Hematopoietic multipotent progenitor cell (in vitro differentiated cells): ENCODE results near the gene UGP2. TPM values are rescaled to one million over a fixed set of nuclear protein-coding genes. Genes with fewer than 3 reads are reported as not detected.
"Not testable (repeated sequence)": the region's sequence is repeated elsewhere in the genome, so short reads cannot be mapped to it uniquely, and the experiment has no call there.

Source experiments
- DNase-seq, 3 donors: peaks; one replicate each; pipeline ENCODE4 v3.0.0-alpha.2; 2011 to 2015; ENCODE audit warnings: low read depth in 2 of 3, low spot score in 2 of 3
- total RNA-seq: library from RNA; depleted of rRNA; stranded (reverse); fragments of >200 nt; gene quantifications from one replicate; pipeline ENCODE4 v1.2.3, GENCODE V29; 2012

UGP2 gene
- 23.7 TPM for total RNA-seq

- peak; percentile 56 to 95 (median 95) for DNase-seq
These were observed at the start of gene UGP2 for GRCh38 chr2:63841254-63842022. Gene UGP2 (plus strand): TSS chr2:63841896. CDS start chr2:63842186, 290 bp downstream.

DNA sequence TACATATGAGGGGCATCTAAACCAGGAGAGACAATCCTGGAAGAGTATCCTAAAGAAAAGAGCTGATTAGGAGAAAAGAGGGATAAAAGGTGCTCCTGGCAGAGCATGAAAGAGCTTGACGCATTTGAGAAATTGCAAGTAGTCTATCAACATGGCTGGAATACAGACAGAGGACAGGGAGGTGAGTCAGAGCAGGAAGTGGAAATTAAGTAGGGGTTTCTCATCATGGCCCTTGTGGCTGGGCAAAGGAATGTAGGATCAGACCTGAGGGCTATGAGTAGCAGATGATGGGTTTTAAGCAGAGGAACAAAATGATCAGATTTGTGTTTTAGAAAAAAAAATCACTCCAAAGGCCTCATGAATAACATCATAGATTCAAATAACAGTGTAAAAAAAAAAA is 49.2 kb upstream of the UGP2 start:
- DNase-seq: no peak

GRCh38 chr2:63796366-63796765 is 45.3 kb upstream of the UGP2 start:
- DNase-seq: no peak

GRCh38 chr2:63796796-63797195 is 44.9 kb upstream of the UGP2 start:
- no peak for DNase-seq

DNA sequence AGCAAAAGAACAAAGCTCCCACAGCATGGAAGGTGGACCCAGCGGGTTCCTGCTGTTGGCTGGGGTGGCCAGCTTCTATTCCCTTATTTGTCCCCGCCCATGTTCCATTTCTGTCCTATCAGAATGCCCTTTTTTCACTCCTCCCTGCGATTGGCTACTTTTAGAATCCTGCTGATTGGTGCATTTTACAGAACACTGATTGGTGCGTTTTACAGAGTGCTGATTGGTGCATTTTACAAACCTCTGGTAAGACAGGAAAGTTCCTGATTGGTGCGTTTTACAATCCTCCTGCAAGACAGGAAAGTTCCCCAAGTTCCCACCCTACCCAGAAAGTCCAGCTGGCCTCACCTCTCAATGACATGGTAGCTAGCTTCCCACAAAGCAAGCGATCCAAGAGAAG is 40.2 kb upstream of the UGP2 start:
- no peak for DNase-seq

GRCh38 chr2:63805412-63805811 is 36.3 kb upstream of the UGP2 start:
- no peak for DNase-seq

GRCh38 chr2:63808036-63808435 is 33.7 kb upstream of the UGP2 start:
- DNase-seq: not testable (repeated sequence)

- not testable (repeated sequence) for DNase-seq
These were observed 32.8 kb upstream of the UGP2 start for GRCh38 chr2:63808911-63809310.

DNA sequence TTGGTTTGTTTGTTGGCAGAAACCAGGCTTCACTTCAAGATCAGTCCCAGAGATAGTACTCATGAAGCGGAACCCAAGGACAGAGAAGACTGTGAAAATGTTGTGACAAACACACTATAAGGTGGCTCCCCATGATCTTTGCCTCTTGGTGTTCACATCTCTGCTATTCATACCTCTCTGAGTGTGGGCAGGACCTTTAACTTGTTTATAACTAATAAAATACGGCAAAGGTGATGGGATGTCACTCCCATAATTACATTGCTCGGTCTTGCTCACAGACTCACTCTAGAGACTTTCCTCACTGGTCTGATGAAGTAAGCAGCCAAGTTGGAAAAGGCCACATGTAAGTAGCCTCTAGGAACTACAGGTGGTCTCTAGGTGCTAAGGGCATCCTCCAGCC is 30.6 kb upstream of the UGP2 start:
- DNase-seq: no peak

DNA sequence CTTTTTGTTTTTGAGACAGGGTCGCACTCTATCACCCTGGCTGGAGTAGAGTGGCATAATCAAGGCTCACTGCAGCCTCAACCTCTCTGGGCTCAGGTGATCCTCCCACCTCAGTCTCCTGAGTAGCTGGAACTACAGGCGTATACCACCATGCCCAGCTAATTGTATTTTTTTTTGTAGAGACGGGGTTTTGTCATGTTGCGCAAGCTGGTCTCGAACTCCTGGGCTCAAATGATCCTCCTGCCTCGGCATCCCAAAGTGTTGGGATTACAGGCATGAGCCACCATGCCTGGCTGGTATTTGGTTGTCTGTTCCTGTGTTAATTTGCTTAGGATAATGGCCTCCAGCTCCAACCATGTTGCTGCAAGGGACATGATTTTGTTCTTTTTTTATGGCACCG is 29.8 kb upstream of the UGP2 start:
- not testable (repeated sequence) for DNase-seq

DNA sequence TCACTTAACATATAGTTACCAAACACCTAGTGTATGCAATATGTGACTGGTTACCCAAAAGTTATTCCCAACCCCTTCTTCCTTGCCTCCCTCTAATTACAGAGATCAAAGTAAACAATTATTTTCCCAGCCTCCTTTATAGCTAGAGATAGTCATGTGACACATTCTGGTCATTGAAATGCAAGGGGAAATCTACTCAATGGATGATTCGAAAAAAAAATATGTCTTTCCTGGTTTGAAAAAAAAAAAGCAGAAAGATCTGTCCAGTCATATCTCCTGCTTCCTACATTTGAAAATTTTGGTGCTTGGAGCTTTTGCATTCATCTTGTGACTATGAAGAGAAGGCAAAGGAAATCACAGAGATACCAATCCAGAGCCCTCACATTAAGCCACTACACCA is 27.6 kb upstream of the UGP2 start:
- no peak for DNase-seq

DNA sequence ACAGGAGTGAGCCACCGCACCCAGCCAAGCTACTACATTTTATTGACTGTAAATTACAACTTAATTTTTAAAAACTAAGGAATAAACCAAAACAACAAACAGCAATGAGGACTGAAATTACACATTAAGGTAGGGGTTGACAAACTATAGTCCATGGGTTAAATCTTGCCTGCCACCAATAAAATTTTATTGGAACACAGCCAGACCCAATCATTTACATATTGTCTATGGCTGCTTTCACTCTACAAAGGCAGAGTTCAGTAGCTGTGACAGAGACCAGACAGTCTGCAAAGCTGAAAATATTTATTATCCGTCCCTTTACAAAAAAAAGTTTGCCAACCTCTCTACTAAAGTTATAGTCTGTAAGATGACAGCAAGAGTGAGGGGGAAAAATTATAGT is 24.3 kb upstream of the UGP2 start:
- DNase-seq: no peak

GRCh38 chr2:63818271-63818670 is 23.4 kb upstream of the UGP2 start:
- DNase-seq: no peak

DNA sequence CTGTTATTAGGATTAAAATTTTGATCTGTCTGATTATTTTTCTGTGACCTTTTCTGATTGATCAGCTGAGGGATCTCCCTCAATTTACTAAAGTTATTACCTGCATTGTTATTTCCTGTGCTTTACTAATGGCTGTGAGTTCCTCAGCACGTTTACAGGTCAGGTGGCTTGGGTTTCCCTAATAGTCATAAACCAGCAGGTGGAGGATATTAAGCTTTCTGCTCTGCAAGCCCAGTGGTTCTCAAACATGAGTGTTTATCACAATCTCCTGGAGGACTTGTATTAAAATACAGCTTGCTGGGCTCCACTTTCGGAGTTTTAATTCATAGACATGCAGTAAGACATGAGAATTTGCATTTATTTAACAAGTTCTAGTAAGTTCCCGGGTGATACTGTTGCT is 22.4 kb upstream of the UGP2 start:
- no peak for DNase-seq

DNA sequence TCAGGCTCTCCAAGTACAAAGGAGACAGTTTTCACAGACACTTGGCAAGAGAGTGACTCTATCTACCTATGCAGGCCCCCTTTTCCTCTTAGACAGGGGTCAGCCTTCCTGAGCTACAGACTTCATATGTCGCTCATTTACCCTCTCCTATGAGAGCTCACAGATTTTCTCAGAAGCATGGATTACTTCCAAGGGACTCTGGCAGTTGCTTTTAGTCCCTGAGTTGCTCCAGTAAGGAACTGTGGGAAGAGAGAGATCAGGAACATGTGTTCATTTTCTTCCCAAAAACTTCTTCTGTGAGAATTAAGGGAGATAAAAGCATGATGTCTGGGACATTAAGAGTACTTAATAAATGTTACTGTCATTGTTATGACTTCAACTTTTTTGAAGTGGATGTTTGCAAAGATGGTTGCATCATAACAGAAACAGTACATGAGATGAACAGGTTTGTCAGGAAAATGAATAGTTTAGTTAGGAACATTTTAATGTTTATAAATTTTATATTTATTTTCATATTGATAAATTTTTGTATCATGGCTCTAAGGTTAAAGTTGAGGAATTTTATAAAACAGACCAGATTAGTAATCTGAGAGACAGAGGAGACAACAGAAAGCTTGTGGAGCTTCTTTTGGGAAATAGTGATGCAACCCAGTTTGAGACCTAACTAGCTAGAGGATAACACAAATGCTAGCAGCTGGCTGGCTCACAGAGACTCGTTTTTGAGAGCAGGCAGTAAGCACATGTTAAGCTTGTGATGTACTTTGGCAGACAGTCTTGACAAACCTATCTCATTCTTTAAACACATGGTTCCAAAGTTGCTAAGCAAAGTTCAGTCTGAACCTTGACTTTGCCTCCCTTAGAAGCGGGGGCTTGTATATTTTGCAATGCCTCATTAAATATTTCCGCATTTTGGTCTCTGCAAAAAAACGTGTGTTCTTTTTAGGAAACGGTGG is 21.7 kb upstream of the UGP2 start:
- no peak for DNase-seq

GRCh38 chr2:63820969-63821368 is 20.7 kb upstream of the UGP2 start:
- no peak for DNase-seq

DNA sequence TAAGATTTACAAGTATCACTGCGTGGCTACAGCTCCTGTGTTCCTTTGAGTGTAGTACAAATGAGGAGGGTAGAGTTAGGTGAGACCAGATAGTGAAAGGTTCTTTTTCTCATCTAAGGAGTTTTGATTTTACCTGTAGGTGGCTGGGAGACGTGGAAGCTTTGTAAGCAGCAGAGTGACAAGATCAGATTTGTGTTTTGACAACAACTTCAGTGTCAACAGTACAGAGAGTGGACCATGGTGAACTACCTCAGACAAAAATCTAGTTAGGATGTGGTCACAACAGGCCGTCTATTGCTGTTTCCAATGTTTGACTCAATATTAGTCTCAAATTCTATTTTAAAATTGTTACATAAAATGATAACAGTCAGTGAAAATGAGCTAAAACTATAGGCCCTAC is 20.3 kb upstream of the UGP2 start:
- DNase-seq: no peak

DNA sequence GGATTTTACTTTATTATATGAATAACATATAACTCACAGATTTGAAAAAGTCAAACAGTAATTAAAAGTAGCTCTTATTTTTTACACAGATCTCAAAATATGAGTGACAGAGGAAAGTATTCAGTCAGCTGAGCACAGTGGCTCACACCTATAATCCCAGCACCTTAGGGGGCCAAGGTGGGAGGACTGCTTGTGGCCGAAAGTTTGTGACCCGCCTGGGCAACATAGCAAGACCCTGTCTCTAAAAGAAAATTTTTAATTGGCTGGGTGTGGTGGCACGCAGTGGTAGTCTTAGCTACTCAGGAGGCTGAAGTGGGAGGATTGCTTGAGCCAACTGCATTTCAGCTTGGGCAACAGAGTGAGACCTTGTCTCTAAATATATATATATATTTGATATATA is 19.2 kb upstream of the UGP2 start:
- DNase-seq: no peak

- no peak for DNase-seq
These were observed 13.9 kb upstream of the UGP2 start for GRCh38 chr2:63827749-63828148.

DNA sequence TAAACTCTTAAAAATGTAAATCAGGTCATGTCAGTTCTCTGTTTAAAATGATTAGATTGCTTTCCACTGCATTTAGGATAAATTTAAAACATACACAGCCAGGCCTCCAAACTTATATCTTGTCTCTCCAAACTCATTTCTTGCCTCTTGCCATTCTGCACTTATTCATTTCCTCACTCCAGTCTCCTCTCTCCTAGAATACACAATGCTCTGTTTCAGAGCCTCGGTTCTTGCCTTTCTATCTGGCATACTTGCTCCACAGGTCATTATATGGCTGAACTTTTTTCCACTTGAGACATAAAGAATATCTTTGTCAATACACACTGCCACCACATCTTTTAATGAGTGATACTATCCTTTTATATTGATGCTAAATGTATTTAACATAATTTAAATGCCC is 10.5 kb upstream of the UGP2 start:
- no peak for DNase-seq

DNA sequence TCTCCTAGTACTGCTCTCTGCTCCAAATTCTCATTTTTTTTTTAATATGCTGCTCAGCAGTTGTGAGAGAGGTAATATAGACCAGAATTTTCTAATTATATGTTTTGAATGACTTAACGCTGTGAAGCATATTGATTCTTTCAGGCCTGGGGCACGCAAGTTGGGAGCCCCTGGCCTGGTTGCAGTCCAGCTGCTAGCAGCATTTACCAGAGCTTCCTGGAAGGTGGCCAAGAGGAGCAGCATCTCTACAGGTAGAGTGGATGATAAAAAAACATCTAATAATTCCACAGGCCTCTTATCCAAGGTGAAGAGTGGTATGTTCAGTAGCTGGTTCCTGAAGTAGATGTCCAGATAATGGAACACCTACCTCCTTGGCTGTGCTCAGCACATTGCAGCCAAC is 7.3 kb upstream of the UGP2 start:
- DNase-seq: no peak

DNA sequence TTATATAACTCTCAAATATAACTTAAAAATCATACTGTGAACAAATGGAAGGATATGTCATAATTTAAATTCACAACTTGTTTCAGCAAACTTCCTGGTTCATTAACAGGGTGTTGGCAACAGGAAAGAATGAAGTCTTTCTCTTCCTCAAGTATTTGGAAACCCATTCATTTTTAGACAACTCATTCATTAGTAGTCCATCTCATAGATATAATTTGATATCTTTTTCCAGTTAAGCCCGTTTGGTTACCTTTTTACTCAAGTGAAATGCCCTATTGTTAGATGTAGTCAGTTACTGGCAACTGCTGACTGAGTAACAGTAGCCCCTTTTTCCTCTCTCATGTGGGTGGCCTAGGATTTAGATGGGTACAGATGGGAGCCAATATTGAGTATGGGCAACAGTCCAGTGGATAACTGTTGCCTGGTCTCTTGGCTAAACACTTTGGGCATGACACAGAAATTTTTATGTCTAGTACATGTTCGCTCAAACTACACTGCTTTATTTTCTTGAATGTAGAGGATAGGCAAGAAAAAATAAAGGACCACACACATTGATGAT is 4.6 kb upstream of the UGP2 start:
- no peak for DNase-seq
